ENCODE results near the gene POLD1.

- no peak for TF ChIP-seq CTCF (IDR thresholded peaks at IDR 0.05)
- no peak for TF ChIP-seq MXI1 (IDR thresholded peaks at IDR 0.05; ENCODE audit: low read depth, low read length)
These were observed 75.5 kb downstream of the POLD1 start for GRCh38 chr19:50459638-50460037.

Data from SK-N-SH (cell line).